8988T (cell line): ENCODE results near the gene PFDN6.
"Not testable (repeated sequence)": the region's sequence is repeated elsewhere in the genome, so short reads cannot be mapped to it uniquely, and the experiment has no call there.

Experiments used
- DNase-seq: peaks from one replicate; pipeline ENCODE4 v3.0.0; 2011

PFDN6 gene

GRCh38 chr6:33273924-33274902 lies 15.2 kb upstream of the PFDN6 start:
- no peak for DNase-seq

GRCh38 chr6:33275795-33276580 lies 13.4 kb upstream of the PFDN6 start:
- not testable (repeated sequence) for DNase-seq

DNA sequence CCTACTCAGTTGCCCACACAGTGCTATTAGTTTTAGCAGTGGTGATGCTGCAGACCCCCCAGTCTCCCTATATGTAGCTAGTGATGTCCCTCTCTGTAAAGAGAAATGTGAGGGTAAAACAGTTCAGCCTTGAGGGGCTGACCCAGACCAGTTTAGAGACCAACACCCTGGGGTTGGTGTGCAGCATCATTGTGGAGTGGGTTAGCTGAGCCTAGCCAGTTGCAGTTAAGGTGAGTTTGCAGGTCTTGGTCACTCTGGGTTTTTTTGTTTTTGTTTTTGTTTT lies 12.9 kb upstream of the PFDN6 start:
- no peak for DNase-seq

GRCh38 chr6:33276864-33277662 lies 12.3 kb upstream of the PFDN6 start, which contains the start of gene B3GALT4:
Gene B3GALT4, plus strand, starts transcription at chr6:33277123. Its CDS starts 297 bp downstream, at chr6:33277420.
- DNase-seq: peak; percentile 84

DNA sequence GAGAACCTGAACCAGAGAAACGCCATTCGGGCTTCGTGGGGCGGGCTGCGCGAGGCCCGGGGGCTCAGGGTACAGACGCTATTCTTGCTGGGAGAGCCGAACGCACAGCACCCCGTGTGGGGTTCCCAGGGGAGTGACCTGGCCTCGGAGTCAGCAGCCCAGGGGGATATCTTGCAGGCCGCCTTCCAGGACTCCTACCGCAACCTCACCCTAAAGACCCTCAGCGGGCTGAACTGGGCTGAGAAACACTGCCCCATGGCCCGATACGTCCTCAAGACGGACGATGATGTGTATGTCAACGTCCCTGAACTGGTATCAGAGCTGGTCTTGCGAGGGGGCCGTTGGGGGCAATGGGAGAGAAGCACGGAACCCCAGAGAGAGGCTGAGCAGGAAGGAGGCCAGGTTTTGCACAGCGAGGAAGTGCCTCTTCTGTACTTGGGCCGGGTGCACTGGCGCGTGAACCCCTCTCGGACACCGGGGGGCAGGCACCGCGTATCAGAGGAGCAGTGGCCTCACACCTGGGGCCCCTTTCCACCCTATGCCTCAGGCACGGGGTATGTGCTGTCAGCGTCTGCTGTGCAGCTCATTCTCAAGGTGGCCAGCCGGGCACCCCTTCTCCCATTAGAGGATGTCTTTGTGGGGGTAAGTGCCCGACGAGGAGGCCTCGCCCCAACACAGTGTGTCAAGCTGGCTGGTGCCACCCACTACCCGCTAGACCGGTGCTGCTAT lies 11.6 kb upstream of the PFDN6 start:
- DNase-seq: no peak

DNA sequence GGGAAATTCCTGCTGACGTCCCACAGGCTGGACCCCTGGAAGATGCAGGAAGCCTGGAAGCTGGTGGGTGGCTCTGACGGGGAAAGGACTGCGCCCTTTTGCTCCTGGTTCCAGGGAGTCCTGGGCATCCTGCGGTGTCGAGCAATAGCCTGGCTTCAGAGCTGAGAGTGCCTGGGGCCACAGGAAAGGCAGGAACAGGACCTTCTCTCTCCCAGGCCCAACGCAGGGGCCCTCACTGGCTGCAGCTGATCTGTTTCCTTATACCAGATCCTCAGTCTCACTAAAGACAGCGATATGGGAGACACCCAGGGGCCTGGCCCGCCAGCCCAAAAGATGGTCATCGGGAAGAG lies 11.0 kb upstream of the PFDN6 start:
- DNase-seq: no peak

GRCh38 chr6:33278810-33279209 lies 10.6 kb upstream of the PFDN6 start:
- DNase-seq: no peak

GRCh38 chr6:33279257-33279695 lies 10.1 kb upstream of the PFDN6 start:
- no peak for DNase-seq

DNA sequence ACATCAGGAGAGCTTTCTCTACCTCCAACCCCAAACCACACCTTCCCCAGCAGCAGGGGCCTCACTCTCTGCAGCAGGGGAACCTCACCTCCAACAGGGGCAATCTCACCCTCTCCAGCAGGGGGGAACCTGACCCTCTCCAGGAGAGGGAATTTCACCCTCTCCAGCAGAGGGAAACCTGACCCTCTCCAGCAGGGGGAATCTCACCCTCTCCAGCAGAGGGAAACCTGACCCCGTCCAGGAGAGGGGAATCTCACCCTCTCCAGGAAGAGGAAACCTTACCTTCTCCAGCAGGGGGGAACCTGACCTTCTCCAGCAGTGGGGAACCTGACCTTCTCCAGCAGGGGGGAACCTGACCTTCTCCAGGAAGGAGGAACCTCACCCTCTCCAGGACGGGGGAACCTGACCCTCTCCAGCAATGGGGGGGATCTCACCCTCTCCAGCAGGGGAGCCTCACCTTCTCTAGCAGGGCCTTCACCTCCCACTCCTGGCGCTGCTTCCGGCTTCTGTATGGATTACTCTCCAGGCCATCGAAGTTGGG lies 9.4 kb upstream of the PFDN6 start:
- DNase-seq: peak; percentile 79

DNA sequence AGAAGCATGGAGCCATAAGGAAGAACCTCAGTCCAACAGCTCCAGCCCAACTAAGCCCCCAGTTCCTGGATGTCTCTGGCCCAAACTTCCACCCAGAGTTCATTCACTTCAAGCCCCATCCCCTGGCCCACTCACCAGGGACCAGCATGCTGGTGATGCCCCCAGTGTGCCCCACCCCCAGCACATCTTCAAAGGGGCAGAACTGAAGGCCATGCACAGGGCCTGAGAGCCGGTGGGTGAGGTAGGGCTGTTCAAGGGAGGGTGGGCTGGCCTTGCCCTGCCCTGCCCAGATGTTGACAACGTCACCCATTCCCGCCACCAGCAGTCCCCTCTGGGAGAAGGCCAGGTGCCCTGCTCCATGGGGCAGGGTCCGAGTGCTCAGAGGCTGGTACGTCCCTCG lies 8.9 kb upstream of the PFDN6 start:
- no peak for DNase-seq

- not testable (repeated sequence) for DNase-seq
Observed at GRCh38 chr6:33285214-33285613, 4.2 kb upstream of the PFDN6 start.

DNA sequence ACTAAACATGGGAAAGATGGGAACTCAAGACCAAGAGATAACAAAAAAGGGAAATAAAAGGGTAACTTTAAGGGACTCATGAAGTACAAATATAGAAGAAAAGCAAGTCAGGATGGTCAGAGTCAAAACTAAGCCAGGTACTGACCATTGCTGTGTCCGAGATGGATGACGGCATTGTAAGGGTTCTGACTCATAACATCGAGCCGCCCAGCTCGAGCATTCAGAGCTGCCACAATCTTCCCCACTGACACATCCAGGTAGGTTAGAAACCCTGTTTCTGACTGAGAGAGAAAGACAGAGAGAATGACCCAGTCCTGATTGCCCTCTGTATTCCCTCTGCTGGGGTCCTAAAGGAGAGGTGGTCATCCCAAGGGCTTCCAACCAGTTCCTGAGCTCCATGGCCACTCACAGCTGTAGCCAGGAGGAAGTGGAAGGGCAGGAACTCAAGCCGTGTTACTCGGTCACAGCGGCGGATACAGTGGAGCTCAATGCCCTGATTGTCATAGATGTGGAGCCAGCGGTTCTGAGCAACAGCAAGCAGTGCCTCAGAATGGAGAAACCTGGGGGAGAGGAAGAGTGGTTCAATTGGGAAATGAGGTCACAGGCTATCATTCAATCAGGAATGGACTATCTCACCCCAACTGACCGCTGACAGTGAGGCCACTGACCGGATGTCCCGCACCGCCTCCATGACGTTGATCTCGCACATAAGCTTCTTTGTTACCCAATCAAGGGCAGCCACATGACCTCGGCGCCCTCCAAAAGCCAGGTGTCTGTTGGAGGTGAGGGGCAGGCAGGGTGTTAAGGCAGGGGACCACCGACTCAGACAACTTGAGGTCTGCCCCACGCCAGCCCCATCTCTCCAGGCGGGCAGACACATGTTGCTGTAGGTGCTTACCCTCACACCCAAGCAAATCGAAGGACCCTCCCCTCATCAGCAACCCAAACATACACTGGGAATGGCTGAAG lies 2.2 kb upstream of the PFDN6 start:
- no peak for DNase-seq

- DNase-seq: no peak
Observed at GRCh38 chr6:33288141-33288920, 1.1 kb upstream of the PFDN6 start.

DNA sequence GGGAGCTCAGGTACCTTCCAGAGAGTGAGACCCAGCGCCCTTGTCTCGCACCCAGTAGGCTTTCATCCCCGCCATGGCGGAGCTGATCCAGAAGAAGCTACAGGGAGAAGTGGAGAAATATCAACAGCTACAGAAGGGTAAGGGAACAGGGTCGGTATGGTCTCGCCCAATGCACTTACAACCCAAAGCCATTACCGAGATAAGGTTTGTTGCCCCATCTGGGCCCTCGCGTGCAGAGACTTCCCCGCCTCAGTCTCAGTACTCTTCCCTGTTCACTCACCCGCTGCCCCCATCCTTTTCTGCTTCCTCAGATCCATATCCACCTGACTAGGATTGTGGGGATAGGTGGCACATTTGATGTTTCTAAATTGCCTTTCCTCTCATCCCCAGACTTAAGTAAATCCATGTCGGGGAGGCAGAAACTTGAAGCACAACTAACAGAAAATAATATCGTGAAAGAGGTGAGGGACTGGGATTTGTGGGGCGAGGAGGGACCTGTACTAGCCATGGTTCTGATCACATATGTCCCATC lies 449 bp downstream of the PFDN6 start:
- no peak for DNase-seq

- DNase-seq: no peak
Observed at GRCh38 chr6:33290459-33290858, 1.1 kb downstream of the PFDN6 start.

DNA sequence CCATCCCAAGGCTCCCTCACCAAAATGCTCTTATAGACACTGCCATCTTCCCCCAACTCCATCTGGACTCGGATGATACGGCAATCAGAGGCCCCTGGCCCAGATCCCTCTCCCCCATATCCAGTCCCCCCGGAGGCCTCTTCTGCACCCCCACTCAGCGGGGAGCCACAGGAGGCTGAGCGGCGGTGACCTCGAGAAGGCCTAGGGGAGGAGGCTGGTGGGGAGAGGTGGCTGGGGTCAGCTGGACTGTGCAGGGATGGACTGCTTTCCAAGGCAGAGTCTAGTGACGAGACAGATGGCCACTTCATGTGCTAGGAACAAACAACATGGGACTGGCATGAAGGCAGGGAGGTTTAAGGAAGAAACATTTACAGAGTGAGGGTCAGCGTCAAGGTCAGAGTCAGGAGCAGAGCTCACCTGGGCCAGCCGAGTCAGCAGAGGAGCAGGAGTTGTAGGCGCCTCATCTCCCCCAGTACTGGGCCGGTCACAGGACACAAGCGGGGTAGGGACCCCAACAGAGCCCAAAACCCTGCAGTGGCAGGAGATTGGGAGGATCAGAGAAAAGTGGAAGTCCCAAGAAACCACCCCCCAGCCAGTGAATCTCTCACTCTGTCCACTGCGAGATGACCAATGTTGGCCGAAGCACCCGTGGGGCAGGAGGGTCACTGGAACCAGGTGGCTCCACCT lies 3.7 kb downstream of the PFDN6 start:
- no peak for DNase-seq

DNA sequence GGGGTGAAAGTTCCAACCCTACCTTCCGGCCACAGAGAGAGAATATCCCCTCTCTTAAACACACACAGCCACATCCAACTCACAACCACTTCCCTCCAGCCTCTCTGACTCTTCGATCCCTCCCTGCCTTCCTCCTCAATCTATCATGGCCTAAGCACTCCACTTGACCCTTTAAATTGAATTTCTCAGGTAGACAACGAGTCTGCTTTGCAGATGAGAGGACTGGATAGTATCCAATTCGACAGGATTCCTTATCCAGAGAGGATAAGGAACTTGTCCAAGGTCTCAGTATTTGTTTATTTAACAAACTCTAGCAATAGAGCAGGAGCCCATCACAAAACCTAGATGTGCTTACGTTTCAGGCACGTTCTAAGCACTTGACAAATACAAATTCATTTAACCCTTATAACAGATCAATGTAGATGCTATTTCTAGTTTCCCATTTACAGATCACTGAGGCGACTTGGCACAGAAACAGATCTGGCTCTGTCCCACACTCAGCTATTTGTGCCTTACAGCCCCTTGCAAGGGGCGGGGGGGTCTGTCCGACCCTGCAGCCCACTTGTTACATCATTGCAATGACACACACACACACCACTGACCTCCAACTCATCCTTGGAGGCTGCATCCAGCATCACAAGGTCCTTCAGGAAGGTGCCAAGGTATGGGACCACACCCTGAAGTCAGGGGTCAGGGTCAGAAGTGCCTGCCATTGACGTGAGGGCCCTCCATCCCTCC lies 4.9 kb downstream of the PFDN6 start:
- no peak for DNase-seq

- DNase-seq: no peak
Observed at GRCh38 chr6:33295621-33296369, 6.4 kb downstream of the PFDN6 start.
